GM19397 (cell line): ENCODE measurements around the gene CHMP1B.
"Not testable (repeated sequence)": the region's sequence is repeated elsewhere in the genome, so short reads cannot be mapped to it uniquely, and the experiment has no call there.

Experiments used
- ATAC-seq: cut with Tn5 transposase; IDR thresholded peaks from one replicate; pipeline ENCODE4 v1.9.1; 2021; ENCODE audit warnings: mild to moderate bottlenecking, moderate library complexity; ENCODE audit not compliant: unreplicated experiment

Gene CHMP1B

GRCh38 chr18:11866329-11866728 lies 15.1 kb downstream of the CHMP1B start:
- no peak for ATAC-seq

GRCh38 chr18:11866764-11867163 lies 15.6 kb downstream of the CHMP1B start:
- ATAC-seq, result no peak

GRCh38 chr18:11868230-11868629 lies 17.0 kb downstream of the CHMP1B start:
- no peak for ATAC-seq

GRCh38 chr18:11871501-11871900 lies 20.3 kb downstream of the CHMP1B start:
- no peak for ATAC-seq

- no peak for ATAC-seq
Measured at GRCh38 chr18:11872479-11873136, 21.4 kb downstream of the CHMP1B start.

DNA sequence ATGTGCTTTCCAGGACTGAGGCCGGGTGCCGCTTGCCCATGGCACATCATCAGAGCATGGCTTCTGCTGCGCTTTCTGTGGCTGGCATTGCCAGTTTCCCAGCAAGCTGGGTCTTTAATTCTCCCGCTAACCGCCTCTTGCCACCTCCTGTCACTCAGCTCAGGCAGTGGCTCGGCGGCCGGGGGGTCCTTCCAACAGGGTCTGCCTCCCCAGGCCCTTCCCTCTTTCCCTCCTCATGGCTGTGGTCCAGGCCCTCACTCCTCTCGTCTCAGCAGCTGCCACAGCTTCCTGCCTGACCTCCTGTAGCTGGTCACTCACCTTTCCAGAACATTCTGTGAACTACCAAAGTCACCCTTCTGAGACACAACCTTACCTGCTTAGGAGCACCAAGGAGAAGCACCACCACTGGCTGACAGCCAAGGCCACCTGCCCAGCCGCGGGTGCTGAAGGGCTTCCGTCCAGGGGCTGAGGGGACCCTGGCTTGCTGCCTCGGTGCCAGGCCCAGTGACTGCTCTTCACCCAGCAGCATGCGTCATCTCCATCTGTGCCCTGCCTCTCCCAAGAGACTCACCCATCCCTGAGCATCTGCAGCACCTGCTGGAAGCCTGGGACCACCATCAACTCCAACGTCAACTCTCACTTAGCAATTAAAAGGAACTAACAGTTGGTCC lies 22.6 kb downstream of the CHMP1B start:
- no peak for ATAC-seq

DNA sequence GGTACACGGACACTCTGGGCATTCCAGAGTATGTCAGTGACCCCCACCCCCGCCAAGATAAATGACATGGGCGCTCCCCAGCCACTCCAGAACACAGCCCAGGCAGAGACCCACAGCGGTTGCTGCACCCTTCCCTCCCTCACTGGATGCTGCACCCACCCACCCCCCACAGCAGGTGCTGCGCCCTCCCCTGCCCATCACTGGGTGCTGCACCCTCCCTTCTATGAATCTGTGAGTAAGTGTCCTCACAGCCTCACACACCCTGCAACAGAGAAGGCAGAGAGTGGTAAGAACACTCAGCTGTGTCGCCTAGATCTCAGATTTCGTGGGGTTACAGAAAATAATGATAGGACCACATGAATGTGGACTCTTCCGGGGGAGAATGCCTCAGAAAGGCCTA lies 23.5 kb downstream of the CHMP1B start:
- ATAC-seq, result no peak

DNA sequence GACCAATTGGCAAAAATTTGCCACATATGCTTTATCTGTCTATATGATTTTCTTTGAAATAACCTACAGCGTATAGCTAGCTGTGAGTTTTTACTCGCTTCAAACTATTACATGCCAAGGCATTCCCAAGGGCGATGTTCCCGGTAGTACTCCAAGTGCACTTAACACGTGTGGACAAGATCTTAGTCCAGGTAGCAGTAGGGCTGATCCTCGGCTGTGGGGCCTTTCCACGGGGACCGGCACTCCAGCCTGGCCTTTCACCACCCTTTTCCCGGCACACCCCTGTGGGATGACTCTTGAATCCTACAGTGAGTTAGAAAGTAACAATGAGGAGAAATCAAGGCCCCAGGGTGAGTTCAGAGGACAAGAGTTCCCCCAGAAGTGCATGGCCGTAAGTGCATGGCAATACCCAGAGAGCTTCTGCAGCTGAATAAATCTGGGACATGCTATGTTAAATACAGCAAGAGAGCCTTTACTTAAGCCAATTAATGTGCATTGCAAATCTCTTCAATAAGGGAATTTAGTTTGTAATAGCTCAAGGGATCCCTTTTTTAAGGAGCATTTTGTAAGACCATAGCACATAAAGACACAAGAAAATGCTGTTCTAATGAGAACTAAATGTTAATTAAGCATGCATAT lies 26.4 kb downstream of the CHMP1B start:
- no peak for ATAC-seq

DNA sequence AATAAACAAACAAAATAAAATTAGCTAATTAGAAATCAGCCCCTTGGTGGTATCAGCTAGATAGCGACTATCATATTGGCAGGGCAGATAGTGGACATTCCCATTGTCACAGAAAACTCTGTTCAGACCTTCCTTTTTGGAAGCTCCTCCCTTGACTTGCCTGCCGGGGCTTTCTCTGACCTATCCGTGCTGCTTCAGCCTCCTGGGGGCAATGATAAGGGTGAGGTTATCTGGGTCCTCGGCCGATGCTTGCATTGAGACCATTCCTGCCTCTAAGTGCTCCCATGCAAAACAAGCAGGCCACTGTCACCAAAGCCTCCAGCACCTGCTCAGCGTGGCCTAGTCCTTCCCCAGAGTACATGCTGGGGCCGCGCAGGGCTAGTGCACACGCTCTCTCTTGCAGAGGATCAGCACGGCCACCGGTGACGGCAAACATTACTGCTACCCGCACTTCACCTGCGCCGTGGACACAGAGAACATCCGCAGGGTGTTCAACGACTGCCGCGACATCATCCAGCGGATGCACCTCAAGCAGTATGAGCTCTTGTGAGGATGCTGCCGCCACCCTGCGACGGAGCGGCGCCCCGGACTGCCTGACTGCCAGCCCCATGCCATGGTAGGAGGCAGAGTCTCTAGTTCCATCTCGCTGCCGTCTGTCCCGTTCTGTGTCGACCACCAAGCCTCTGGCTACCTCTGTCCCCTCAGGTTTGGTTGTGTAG lies 29.5 kb downstream of the CHMP1B start:
- ATAC-seq, result no peak

DNA sequence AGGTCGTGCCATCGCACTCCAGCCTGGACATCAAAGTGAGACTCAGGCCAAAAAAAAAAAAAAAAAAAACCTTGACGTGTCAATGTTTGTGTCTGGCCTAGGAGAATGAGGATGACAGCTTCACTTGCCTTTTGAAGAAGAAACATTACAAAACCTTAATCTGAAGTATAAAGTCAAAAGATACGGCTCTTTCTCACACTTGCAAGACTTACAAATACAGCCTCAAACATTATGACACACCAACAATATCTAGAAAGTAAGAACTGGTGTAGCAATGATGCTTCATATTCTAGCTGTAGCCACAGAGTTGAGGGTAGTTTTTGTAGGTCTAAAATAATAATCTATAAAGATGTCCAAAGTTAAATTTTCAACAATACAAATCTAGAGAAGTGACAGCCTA lies 31.4 kb downstream of the CHMP1B start:
- no peak for ATAC-seq

GRCh38 chr18:11883153-11883552 lies 31.9 kb downstream of the CHMP1B start:
- no peak for ATAC-seq

GRCh38 chr18:11884396-11885030 lies 33.3 kb downstream of the CHMP1B start:
- no peak for ATAC-seq

DNA sequence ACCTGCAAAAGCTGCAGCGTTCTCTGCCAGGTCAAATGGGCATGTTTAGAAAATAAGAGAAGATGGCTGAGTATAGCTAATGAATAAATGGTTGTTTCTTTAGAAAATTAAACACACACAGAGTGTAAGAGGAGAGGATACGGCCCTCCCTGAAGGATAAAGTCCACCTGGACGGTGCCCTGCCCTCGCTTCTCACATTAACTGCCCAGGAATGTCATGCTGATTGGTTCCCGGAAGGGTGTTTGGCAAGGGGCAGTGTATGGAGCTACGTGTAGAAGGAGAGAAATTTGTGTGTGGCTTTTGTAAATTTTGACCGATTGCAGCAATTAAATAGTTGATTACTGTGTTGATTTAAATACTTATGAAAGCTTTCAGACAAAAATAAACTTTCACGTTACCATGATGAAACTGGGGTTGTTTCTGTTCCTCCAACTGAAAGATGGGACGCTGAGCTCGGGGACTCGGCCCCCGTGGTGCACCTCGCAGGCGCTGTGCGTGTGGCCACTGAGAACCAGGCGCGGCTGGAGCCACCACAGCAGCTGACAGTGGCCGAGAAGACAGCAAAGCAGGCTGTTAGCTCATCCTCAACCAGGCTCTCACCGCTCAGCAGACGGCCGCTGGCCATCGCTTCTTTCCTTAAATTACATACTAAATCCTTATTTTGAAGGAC lies 34.2 kb downstream of the CHMP1B start:
- no peak for ATAC-seq

- no peak for ATAC-seq
Measured at GRCh38 chr18:11886577-11887110, 35.4 kb downstream of the CHMP1B start.

GRCh38 chr18:11887328-11888128 lies 36.3 kb downstream of the CHMP1B start:
- no peak for ATAC-seq

DNA sequence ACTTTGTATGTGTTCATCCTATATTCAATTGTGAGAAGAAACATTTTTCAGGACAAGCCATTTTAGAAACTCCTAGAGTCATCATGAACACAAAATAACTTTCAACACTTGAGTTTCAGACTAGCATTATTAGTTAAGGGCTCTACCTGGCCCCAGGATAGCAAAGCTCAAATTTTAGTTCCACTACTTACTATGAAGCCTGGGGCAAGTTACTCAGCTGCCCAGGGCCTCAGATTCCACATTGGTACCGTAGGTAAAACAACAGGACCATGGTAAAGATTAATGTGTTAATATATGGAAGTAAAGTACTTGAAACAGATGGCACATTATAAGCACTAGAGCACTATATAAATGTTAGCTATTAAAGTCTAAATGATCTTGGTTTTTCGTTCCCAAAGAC lies 37.5 kb downstream of the CHMP1B start:
- ATAC-seq, result no peak

DNA sequence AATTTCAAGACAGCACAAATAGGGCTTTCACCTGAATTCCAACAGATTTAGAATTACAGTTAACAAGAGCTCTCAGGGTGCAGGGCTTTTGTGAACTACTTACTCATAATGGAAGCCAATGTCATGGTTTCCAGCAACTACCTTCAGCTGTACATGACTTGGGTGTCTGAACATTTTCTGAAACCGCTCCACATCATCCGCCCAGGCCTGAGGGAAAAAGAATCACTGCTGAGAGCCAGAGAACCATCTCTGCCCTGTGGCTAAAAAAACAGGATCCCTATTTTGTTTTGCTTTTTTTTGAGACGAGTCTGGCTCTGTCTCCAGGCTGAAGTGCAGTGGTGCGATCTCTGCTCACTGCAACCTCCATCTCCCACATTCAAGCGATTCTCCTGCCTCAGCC lies 38.1 kb downstream of the CHMP1B start:
- no peak for ATAC-seq

DNA sequence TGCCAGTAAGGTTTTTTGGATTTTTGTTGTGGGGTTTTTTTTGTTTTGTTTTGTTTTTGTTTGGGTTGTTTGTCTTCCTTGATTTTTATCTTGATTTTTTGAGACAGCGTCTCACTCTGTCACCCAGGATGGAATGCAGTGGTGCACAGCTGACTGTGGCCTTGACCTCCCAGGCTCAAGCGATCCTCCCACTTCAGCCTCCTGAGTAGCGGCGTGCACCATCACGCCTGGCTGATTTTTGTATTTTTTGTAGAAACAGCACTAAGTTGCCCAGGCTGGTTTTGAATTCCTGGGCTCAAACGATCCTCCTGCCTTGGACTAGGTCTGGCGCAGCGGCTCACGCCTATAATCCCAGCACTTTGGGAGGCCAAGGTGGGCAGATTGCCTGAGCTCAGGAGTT lies 40.5 kb downstream of the CHMP1B start:
- ATAC-seq, result no peak

DNA sequence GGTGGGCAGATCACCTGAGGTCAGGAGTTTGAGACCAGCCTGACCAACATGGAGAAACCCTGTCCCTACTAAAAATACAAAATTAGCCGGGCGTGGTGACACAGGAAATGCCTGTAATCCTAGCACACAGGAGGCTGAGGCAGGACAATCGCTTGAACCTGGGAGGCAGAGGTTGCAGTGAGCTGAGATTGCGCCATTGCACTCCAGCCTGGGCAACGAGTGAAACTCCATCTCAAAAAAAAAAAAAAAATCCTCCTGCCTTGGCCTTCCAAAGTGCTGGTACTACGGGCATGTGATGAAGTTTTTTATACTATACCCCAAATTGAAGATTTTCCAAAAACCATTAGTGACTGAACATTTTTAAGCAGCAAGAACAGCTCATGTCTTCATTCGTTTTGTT lies 41.2 kb downstream of the CHMP1B start:
- ATAC-seq, result not testable (repeated sequence)

DNA sequence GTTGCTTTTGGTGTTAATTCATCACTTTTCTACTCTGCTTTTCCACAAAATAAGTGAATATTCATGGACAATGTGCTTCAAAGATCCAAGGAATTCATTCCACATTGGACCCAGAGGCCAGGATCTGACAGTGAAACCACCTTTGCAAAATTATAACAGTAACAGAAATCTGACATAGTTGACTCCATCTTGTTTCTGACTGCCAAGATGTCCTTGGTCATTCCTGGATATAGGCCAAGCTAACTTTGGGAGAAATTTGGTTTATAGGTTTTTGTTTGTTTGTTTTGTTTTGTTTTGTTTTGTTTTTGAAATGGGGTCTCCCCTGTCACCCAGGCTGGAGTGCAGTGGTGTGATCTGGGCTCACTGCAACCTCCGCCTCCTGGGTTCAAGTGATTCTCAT lies 46.6 kb downstream of the CHMP1B start:
- no peak for ATAC-seq
